ENCODE measurements around the gene METTL13. TPM values are rescaled to one million over a fixed set of nuclear protein-coding genes. Genes with fewer than 3 reads are reported as not detected.
A peak's percentile ranks its signal among the peaks of the same experiment; 100 is the strongest.

METTL13 gene
- polyA plus RNA-seq, 1 donor from 2014 or later: 8.4 TPM

DNA sequence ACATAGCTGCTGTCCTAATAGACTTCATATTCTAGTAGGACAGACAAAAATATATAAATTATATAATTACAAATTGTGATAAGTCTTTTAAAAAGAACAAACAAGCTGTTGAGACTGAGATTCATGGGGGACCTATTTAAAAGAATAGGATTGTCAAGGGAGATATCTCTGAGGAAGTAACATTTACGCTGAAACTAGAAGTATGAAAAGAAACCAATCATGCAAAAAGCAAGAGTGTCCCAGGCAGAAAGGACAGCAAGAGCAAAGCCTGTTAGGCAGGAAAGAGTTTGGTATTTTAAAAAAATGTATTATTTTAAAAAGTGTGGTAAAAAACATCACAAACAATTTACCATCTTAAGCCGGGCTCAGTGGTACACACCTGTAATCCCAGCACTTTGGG is 9.1 kb upstream of the METTL13 start:
- H3K4me2 ChIP-seq (ENCODE audit: low read length): no peak overlapping the region
- H3K9ac ChIP-seq (ENCODE audit: low read length): no peak overlapping the region
- no peak overlapping the region for H2AFZ ChIP-seq (ENCODE audit: low read depth, low read length)
- no peaks in the 10 kb centered on the region for H3K9me2 ChIP-seq (ENCODE audit: insufficient read depth, low read length)
- H4K20me1 ChIP-seq (ENCODE audit: insufficient read depth): no peaks in the 10 kb centered on the region
- no peaks in the 10 kb centered on the region for H3K79me2 ChIP-seq (replicated peaks; ENCODE audit: insufficient read depth, low read length)
- no peaks in the 10 kb centered on the region for H3K36me3 ChIP-seq (ENCODE audit: insufficient read depth, low read length)
- no peak overlapping the region for H3K27ac ChIP-seq (ENCODE audit: low read length)
- TF ChIP-seq, protein P1, sequence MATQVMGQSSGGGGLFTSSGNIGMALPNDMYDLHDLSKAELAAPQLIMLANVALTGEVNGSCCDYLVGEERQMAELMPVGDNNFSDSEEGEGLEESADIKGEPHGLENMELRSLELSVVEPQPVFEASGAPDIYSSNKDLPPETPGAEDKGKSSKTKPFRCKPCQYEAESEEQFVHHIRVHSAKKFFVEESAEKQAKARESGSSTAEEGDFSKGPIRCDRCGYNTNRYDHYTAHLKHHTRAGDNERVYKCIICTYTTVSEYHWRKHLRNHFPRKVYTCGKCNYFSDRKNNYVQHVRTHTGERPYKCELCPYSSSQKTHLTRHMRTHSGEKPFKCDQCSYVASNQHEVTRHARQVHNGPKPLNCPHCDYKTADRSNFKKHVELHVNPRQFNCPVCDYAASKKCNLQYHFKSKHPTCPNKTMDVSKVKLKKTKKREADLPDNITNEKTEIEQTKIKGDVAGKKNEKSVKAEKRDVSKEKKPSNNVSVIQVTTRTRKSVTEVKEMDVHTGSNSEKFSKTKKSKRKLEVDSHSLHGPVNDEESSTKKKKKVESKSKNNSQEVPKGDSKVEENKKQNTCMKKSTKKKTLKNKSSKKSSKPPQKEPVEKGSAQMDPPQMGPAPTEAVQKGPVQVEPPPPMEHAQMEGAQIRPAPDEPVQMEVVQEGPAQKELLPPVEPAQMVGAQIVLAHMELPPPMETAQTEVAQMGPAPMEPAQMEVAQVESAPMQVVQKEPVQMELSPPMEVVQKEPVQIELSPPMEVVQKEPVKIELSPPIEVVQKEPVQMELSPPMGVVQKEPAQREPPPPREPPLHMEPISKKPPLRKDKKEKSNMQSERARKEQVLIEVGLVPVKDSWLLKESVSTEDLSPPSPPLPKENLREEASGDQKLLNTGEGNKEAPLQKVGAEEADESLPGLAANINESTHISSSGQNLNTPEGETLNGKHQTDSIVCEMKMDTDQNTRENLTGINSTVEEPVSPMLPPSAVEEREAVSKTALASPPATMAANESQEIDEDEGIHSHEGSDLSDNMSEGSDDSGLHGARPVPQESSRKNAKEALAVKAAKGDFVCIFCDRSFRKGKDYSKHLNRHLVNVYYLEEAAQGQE (IDR thresholded peaks at IDR 0.05; ENCODE audit: borderline replicate concordance): no peak
- TF ChIP-seq SMC3 (conservative IDR thresholded peaks at IDR 0.05; ENCODE audit: poor library complexity) (no peak), TAF1 (IDR thresholded peaks at IDR 0.05; ENCODE audit: low read depth) (no peak), POLR2AphosphoS5 (IDR thresholded peaks at IDR 0.05) (no peak), MXI1 (conservative IDR thresholded peaks at IDR 0.05; ENCODE audit: poor library complexity, severe bottlenecking) (no peak), EP300 (conservative IDR thresholded peaks at IDR 0.05; ENCODE audit: poor library complexity, severe bottlenecking) (no peak), EZH2 (IDR thresholded peaks at IDR 0.05; ENCODE audit: borderline replicate concordance, insufficient read depth, low read length, poor library complexity, severe bottlenecking) (no peak), RAD21 (conservative IDR thresholded peaks at IDR 0.05) (no peak)
- TF ChIP-seq, protein P2, sequence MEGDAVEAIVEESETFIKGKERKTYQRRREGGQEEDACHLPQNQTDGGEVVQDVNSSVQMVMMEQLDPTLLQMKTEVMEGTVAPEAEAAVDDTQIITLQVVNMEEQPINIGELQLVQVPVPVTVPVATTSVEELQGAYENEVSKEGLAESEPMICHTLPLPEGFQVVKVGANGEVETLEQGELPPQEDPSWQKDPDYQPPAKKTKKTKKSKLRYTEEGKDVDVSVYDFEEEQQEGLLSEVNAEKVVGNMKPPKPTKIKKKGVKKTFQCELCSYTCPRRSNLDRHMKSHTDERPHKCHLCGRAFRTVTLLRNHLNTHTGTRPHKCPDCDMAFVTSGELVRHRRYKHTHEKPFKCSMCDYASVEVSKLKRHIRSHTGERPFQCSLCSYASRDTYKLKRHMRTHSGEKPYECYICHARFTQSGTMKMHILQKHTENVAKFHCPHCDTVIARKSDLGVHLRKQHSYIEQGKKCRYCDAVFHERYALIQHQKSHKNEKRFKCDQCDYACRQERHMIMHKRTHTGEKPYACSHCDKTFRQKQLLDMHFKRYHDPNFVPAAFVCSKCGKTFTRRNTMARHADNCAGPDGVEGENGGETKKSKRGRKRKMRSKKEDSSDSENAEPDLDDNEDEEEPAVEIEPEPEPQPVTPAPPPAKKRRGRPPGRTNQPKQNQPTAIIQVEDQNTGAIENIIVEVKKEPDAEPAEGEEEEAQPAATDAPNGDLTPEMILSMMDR (IDR thresholded peaks at IDR 0.05; ENCODE audit: poor library complexity, severe bottlenecking): no peak
- H3K9me3 ChIP-seq (ENCODE audit: low read length): no peaks in the 10 kb centered on the region
- no peaks in the 10 kb centered on the region for H3F3A ChIP-seq (ENCODE audit: insufficient read depth, low read length, poor library complexity, severe bottlenecking)
- H3K27me3 ChIP-seq (ENCODE audit: insufficient read depth, low read depth, low read length): no peaks in the 10 kb centered on the region
- no peak overlapping the region for H3K4me3 ChIP-seq (ENCODE audit: low read length)

DNA sequence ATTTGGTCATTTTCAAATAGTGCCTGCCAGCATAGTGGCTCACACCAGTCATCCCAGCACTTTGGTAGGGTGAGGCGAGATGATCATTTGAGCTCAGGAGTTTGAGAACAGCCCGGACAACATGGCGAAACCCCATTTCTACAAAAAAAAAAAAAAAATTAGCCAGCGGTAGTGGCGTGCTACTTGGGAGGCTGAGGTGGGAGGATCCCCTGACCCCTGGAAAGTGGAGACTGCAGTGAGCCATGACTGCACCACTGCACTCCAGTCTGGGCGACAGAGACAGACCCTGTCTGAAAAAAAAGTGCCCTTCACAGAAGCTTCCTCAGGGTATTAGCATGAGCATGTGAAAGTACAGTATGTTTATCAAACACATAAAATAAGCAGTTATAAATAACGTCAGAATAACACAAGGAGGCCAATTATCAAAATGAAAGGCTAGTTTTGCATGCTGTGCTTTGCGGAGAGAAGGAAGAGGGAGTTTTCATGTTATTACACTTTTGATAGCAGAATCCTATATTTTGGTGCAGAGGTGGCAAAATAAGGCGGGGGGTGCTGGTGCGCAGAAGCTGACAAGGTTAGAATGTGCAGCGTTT is 781 bp upstream of the METTL13 start:
- Histone ChIP-seq H3K9me3 (ENCODE audit: low read length) (no peaks in the 10 kb centered on the region), H3K27me3 (ENCODE audit: insufficient read depth, low read depth, low read length) (no peaks in the 10 kb centered on the region)

More for the DNA sequence above, 781 bp upstream of the METTL13 start:
- Histone ChIP-seq H3K4me2 (ENCODE audit: low read length) (peak overlapping the region; percentile 65), H3F3A (ENCODE audit: insufficient read depth, low read length, poor library complexity, severe bottlenecking) (no peaks in the 10 kb centered on the region), H3K9me2 (ENCODE audit: insufficient read depth, low read length) (no peaks in the 10 kb centered on the region), H3K4me3 (ENCODE audit: low read length) (peak overlapping the region; percentile 88), H4K20me1 (ENCODE audit: insufficient read depth) (no peaks in the 10 kb centered on the region), H3K9ac (ENCODE audit: low read length) (peak overlapping the region; percentile 76), H3K79me2 (replicated peaks; ENCODE audit: insufficient read depth, low read length) (peaks cover 20% of the 10 kb centered on the region), H2AFZ (ENCODE audit: low read depth, low read length) (peak overlapping the region; percentile 83), H3K27ac (ENCODE audit: low read length) (peak overlapping the region; percentile 89), H3K36me3 (ENCODE audit: insufficient read depth, low read length) (peaks cover 8% of the 10 kb centered on the region)
- TF ChIP-seq EZH2 (IDR thresholded peaks at IDR 0.05; ENCODE audit: borderline replicate concordance, insufficient read depth, low read length, poor library complexity, severe bottlenecking) (no peak), POLR2AphosphoS5 (IDR thresholded peaks at IDR 0.05) (no peak), RAD21 (conservative IDR thresholded peaks at IDR 0.05) (no peak), EP300 (conservative IDR thresholded peaks at IDR 0.05; ENCODE audit: poor library complexity, severe bottlenecking) (no peak), TAF1 (IDR thresholded peaks at IDR 0.05; ENCODE audit: low read depth) (no peak), SMC3 (conservative IDR thresholded peaks at IDR 0.05; ENCODE audit: poor library complexity) (no peak), MXI1 (conservative IDR thresholded peaks at IDR 0.05; ENCODE audit: poor library complexity, severe bottlenecking) (no peak)
- TF ChIP-seq, protein P1 (IDR thresholded peaks at IDR 0.05; ENCODE audit: borderline replicate concordance): no peak
- TF ChIP-seq, protein P2 (IDR thresholded peaks at IDR 0.05; ENCODE audit: poor library complexity, severe bottlenecking): no peak

Measured in neural cell (in vitro differentiated cells).